EL (cell line): ENCODE results near the gene ADAMTS17.
A peak's percentile ranks its signal among the peaks of the same experiment; 100 is the strongest.

Experiments used
- DNase-seq: peaks from one replicate; pipeline ENCODE4 v3.0.0-alpha.2; 2016

ADAMTS17 gene

GRCh38 chr15:100124361-100124760, 217.4 kb downstream of the ADAMTS17 start:
- no peak for DNase-seq

- no peak for DNase-seq
Observed at GRCh38 chr15:100123611-100124010, 218.2 kb downstream of the ADAMTS17 start.

GRCh38 chr15:100121285-100121684, 220.5 kb downstream of the ADAMTS17 start:
- no peak for DNase-seq

GRCh38 chr15:100120111-100120510, 221.7 kb downstream of the ADAMTS17 start:
- DNase-seq, result no peak

- no peak for DNase-seq
Observed at GRCh38 chr15:100118546-100118945, 223.2 kb downstream of the ADAMTS17 start.

GRCh38 chr15:100116416-100117190, 225.2 kb downstream of the ADAMTS17 start:
- no peak for DNase-seq

- DNase-seq, result peak; percentile 8
Observed at GRCh38 chr15:100115711-100116090, 226.1 kb downstream of the ADAMTS17 start.

GRCh38 chr15:100115066-100115710, 226.6 kb downstream of the ADAMTS17 start:
- DNase-seq, result no peak

GRCh38 chr15:100114571-100114970, 227.2 kb downstream of the ADAMTS17 start:
- peak; percentile 15 for DNase-seq

GRCh38 chr15:100114100-100114499, 227.7 kb downstream of the ADAMTS17 start:
- DNase-seq, result peak; percentile 28

GRCh38 chr15:100113351-100114080, 228.3 kb downstream of the ADAMTS17 start:
- DNase-seq, result no peak

GRCh38 chr15:100112636-100113305, 229.0 kb downstream of the ADAMTS17 start:
- DNase-seq, result no peak

GRCh38 chr15:100112061-100112420, 229.7 kb downstream of the ADAMTS17 start:
- DNase-seq, result no peak

GRCh38 chr15:100111125-100112060, 230.4 kb downstream of the ADAMTS17 start:
- peak; percentile 79 for DNase-seq

GRCh38 chr15:100109486-100110035, 232.2 kb downstream of the ADAMTS17 start:
- no peak for DNase-seq

GRCh38 chr15:100108846-100109245, 232.9 kb downstream of the ADAMTS17 start:
- no peak for DNase-seq

GRCh38 chr15:100108346-100108745, 233.4 kb downstream of the ADAMTS17 start:
- DNase-seq, result no peak

GRCh38 chr15:100107606-100108225, 234.1 kb downstream of the ADAMTS17 start:
- no peak for DNase-seq

GRCh38 chr15:100107151-100107550, 234.6 kb downstream of the ADAMTS17 start:
- DNase-seq, result no peak

- DNase-seq, result no peak
Observed at GRCh38 chr15:100106732-100107131, 235.0 kb downstream of the ADAMTS17 start.

- DNase-seq, result no peak
Observed at GRCh38 chr15:100105101-100105500, 236.7 kb downstream of the ADAMTS17 start.
